ENCODE measurements around the gene PVRIG. TPM values are rescaled to one million over a fixed set of nuclear protein-coding genes. Genes with fewer than 3 reads are reported as not detected.

The PVRIG gene
- total RNA-seq, 1 donor from 2014 or later = not detected

Other genes starting within 250 kb of the PVRIG start
- 39.4 TPM for gene AZGP1, start 243.9 kb upstream of the PVRIG start, total RNA-seq
- gene ZKSCAN1, start 204.4 kb upstream of the PVRIG start, total RNA-seq = 38.1 TPM
- 8.4 TPM for gene ZSCAN21, start 170.2 kb upstream of the PVRIG start, total RNA-seq
- gene ZNF3, start 138.2 kb upstream of the PVRIG start, total RNA-seq = 24.8 TPM
- 46.1 TPM for gene COPS6, start 131.0 kb upstream of the PVRIG start, total RNA-seq
- 47.5 TPM for gene MCM7, start 118.6 kb upstream of the PVRIG start, total RNA-seq
- 12.8 TPM for gene AP4M1, start 118.3 kb upstream of the PVRIG start, total RNA-seq
- 16.3 TPM for gene TAF6, start 100.6 kb upstream of the PVRIG start, total RNA-seq
- 23.4 TPM for gene CNPY4, start 100.3 kb upstream of the PVRIG start, total RNA-seq
- gene MBLAC1, start 93.0 kb upstream of the PVRIG start, total RNA-seq = 1.1 TPM
- 73.6 TPM for gene LAMTOR4, start 71.0 kb upstream of the PVRIG start, total RNA-seq
- gene TRAPPC14, start 61.2 kb upstream of the PVRIG start, total RNA-seq = 5.3 TPM
- 3.4 TPM for gene GAL3ST4, start 51.3 kb upstream of the PVRIG start, total RNA-seq
- gene GPC2, start 42.6 kb upstream of the PVRIG start, total RNA-seq = 3.9 TPM
- 0.89 TPM for gene STAG3, start 42.0 kb upstream of the PVRIG start, total RNA-seq
- not detected for gene SPDYE3, start 87.8 kb downstream of the PVRIG start, total RNA-seq
- 13.4 TPM for gene PILRB, start 138.2 kb downstream of the PVRIG start, total RNA-seq
- 3.2 TPM for gene PILRA, start 153.5 kb downstream of the PVRIG start, total RNA-seq
- gene ZCWPW1, start 208.8 kb downstream of the PVRIG start, total RNA-seq = 4.7 TPM
- 16.2 TPM for gene MEPCE, start 209.9 kb downstream of the PVRIG start, total RNA-seq
- gene PPP1R35, start 216.5 kb downstream of the PVRIG start, total RNA-seq = 8.1 TPM
- gene SPACDR, start 244.3 kb downstream of the PVRIG start, total RNA-seq = 0.49 TPM

Measured in skin of body (tissue), 1 donor.